ENCODE measurements around the gene ALPI.

ALPI gene

DNA sequence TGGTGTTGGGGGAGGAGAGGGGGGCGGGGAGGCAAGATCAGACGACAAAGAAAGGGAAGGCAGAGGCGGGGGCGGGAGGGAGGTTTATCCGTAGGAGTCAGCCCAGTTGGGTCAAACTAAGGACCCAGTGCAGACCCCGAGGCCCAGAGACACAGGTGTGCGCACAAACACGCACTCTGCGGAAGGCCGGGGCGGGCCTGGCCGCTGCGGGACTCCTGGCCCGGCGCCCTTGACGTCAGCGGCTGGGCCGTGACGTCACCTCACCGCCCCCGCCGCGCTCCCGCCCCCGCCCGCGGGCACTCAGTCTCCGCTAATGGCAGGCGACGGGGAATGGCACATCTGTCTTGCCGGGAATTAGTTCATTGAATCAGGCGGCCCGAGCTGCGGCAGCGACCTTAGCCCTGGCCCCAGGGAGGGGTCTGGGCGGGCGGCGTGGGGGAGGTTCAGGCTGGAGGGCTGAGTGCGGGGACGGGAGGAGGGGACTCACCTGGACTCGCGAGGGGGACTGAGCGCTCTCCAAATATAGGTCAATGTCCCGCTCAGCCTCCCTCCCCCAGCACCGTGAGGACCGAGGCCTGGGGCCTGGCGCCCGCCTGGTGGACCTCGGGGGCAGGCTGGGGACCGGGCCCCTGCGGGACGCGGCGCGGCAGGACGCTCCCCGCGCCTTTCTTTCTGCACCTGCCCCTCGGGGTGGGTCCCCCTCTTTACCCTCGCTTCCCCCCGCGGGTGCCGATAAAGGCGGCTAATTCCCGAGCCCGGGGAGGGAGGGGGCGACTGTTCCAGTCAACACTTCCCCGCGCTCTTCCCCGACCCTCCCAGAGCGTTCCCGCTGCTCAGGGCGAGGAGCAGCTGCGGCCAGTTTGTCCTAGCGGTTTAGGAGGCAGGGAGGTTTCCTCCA is 47.2 kb downstream of the ALPI start:
- DNase-seq: peak; percentile 34

DNA sequence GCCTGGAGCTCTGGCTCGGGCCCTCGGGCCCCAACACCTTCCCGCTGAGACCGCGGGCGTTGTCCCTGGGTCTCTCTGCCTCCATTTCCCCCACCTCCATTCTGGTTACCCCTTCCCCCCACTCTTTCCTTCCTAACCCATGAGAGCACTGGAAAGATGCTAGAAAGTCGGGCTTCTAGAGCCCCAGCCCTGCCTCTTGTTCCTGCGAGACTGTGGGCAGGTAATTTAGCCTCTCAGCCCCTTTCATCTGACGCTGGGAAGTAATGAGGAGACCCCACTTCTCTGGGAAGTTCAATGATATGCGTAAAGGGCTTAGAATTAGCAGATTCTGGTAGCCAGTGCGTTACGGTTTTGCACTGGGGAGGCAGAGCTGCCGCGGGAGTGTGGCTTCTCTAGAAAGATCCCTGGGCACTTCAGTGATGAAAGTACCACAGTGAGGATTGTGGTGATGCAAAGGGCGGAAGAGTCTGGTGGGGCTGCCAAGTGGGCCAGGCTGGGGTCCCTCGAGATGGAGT is 47.9 kb downstream of the ALPI start:
- no peak for DNase-seq

DNA sequence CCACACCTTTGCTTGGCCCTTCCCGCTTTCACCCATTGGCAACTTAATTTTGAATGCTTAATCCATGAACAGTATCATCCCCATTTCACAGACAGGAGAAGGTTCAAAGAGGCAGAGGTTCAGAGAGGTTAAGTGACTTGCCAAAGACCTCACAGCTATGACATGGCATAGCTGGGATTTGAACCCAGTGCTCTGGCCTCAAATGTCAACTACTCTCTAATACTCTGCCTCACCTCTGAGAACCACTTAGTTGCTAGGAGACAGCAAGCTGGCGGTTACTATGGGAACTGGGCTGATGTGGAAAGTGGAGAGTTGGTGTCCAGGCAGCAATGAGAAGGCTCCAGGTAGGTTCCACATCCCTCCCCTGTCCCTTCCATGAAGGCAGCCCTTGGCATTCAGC is 48.5 kb downstream of the ALPI start:
- peak; percentile 55 for DNase-seq

DNA sequence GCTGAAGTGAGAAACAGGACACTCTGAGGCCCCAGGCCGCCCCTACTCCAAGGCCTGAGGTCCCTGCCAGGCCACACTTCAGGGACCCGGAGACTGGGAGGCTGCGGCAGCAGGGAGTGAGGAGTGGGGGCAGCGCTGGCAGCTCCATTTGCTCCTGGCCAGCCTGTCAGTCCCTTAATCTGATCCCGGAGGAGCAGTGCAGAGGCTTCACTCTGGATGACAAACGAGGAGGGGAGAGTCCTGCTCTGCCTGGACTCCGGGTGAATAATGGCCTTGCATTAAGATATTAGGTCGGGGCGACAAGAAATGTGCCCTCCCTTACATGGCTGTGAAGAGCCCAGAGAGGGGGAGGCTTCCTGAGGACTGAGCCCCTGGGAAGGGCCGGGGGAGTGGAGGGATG is 49.9 kb downstream of the ALPI start:
- DNase-seq: no peak

DNA sequence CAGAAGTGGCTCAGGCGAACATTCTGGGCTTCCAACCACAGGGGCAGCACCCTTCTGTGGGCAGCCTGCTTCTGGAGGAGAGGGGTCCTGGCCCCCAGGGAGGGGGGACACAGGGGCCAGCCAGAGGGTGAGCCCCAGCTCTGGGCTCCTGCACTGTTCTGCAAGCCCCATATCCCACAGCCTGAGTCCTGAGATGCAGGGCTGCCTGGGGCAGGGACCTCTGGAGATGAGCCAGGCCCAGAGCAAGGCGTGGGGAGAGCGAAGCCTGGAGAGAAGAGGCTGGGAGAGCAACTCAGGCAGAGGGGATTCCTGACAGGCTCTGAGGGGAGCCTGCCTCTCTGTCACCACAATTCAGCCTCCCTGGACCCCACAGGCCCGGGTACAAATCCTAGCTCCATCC is 50.8 kb downstream of the ALPI start:
- DNase-seq: no peak

DNA sequence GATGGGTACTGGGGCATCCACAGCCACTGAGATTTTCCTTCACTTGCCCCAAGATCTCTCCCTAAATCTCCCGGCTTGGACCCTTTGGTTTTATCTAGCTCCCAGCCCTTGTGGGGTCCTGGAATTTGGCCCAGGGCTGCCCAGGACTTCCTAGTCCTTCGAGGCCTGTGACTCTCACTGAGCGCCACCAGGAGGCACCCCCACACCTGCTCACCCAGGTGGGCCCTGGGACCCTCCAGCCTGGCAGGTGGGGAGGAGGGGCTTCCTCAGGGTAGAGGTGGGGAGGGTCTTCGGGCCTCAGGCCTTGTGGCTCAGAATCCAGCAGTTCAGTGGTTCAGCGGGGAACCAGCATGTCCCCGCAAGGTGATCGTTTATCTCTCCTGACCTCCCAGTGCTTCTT is 52.3 kb downstream of the ALPI start:
- no peak for DNase-seq
